Measurements from ENCODE around the gene SLC25A52.

GRCh38 chr18:31773774-31774476, 13.2 kb upstream of the SLC25A52 start:
- no peak for TF ChIP-seq EZH2 (IDR thresholded peaks at IDR 0.05; ENCODE audit: borderline replicate concordance, low read length)
- no peak for TF ChIP-seq CTCF (IDR thresholded peaks at IDR 0.05; ENCODE audit: low read length)
